ENCODE data around the gene LILRA5.
A peak's percentile ranks its signal among the peaks of the same experiment; 100 is the strongest.
"Not testable (repeated sequence)": the region's sequence is repeated elsewhere in the genome, so short reads cannot be mapped to it uniquely, and the experiment has no call there.

The LILRA5 gene

GRCh38 chr19:54333586-54334298 is 20.8 kb upstream of the LILRA5 start:
- DNase-seq (ENCODE audit: low read depth): no peak

- DNase-seq (ENCODE audit: low read depth): no peak
Observed at GRCh38 chr19:54332149-54332548, 19.2 kb upstream of the LILRA5 start.

- DNase-seq (ENCODE audit: low read depth): no peak
Observed at GRCh38 chr19:54331626-54332025, 18.7 kb upstream of the LILRA5 start.

- DNase-seq (ENCODE audit: low read depth): no peak
Observed at GRCh38 chr19:54329476-54330165, 16.7 kb upstream of the LILRA5 start.

GRCh38 chr19:54328781-54329180 is 15.8 kb upstream of the LILRA5 start:
- DNase-seq (ENCODE audit: low read depth): not testable (repeated sequence)

GRCh38 chr19:54325631-54326030 is 12.7 kb upstream of the LILRA5 start:
- DNase-seq (ENCODE audit: low read depth): no peak

- DNase-seq (ENCODE audit: low read depth): peak; percentile 32
Observed at GRCh38 chr19:54325194-54325621, 12.2 kb upstream of the LILRA5 start.

GRCh38 chr19:54324071-54324470 is 11.1 kb upstream of the LILRA5 start:
- no peak for DNase-seq (ENCODE audit: low read depth)

- DNase-seq (ENCODE audit: low read depth): not testable (repeated sequence)
Observed at GRCh38 chr19:54322934-54323333, 10.0 kb upstream of the LILRA5 start.

- DNase-seq (ENCODE audit: low read depth): not testable (repeated sequence)
Observed at GRCh38 chr19:54322295-54322694, 9.3 kb upstream of the LILRA5 start.

- DNase-seq (ENCODE audit: low read depth): no peak
Observed at GRCh38 chr19:54319892-54320670, 7.1 kb upstream of the LILRA5 start.

GRCh38 chr19:54319049-54319448 is 6.1 kb upstream of the LILRA5 start:
- DNase-seq (ENCODE audit: low read depth): no peak

GRCh38 chr19:54317965-54318240 is 4.9 kb upstream of the LILRA5 start:
- DNase-seq (ENCODE audit: low read depth): no peak

- no peak for DNase-seq (ENCODE audit: low read depth)
Observed at GRCh38 chr19:54317108-54317964, 4.4 kb upstream of the LILRA5 start.

GRCh38 chr19:54316746-54317107 is 3.8 kb upstream of the LILRA5 start:
- DNase-seq (ENCODE audit: low read depth): no peak

GRCh38 chr19:54315956-54316355 is 3.0 kb upstream of the LILRA5 start:
- DNase-seq (ENCODE audit: low read depth): no peak

- no peak for DNase-seq (ENCODE audit: low read depth)
Observed at GRCh38 chr19:54312011-54312410, 955 bp downstream of the LILRA5 start.

GRCh38 chr19:54311486-54311885 is 1.5 kb downstream of the LILRA5 start:
- no peak for DNase-seq (ENCODE audit: low read depth)

- DNase-seq (ENCODE audit: low read depth): no peak
Observed at GRCh38 chr19:54310543-54310942, 2.4 kb downstream of the LILRA5 start.

- no peak for DNase-seq (ENCODE audit: low read depth)
Observed at GRCh38 chr19:54309811-54310210, 3.2 kb downstream of the LILRA5 start.

- DNase-seq (ENCODE audit: low read depth): no peak
Observed at GRCh38 chr19:54307389-54308020, 5.5 kb downstream of the LILRA5 start.

- DNase-seq (ENCODE audit: low read depth): no peak
Observed at GRCh38 chr19:54305141-54305540, 7.8 kb downstream of the LILRA5 start.

All from stimulated activated CD8-positive, alpha-beta memory T cell treated with anti-CD3 and anti-CD28 coated beads, Interleukin-12 subunit alpha, Interleukin-12 subunit beta, amount 100 ng/mL, for 1 hour (primary cell).